ENCODE measurements around the gene EMB. TPM values are rescaled to one million over a fixed set of nuclear protein-coding genes. Genes with fewer than 3 reads are reported as not detected.
"Not testable (repeated sequence)": the region's sequence is repeated elsewhere in the genome, so short reads cannot be mapped to it uniquely, and the experiment has no call there.

Gene EMB
- total and polyA plus RNA-seq, 4 donors = 0.90 to 16.1 (median 2.1) TPM

DNA sequence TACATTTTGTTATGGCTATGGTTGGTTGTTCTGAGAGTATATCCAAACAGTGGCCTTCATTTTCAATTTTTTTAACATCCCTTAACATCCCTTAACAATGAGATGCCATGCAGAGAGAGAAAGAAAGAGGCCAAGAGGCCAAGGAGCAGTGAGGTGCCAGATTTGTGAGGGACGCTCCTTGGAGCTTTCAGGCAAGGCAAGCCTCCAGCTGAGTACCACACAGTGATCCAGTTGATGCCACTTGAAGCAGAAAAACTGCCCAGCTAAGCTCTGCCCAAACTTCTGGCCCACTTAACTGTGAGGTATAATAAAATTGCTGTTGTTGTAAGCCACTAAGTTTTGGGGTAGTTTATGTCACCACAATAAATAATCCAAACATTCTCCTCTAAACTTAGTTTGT lies 22.6 kb upstream of the EMB start (continued):
- TF ChIP-seq REST (IDR thresholded peaks at IDR 0.05) = no peak

DNA sequence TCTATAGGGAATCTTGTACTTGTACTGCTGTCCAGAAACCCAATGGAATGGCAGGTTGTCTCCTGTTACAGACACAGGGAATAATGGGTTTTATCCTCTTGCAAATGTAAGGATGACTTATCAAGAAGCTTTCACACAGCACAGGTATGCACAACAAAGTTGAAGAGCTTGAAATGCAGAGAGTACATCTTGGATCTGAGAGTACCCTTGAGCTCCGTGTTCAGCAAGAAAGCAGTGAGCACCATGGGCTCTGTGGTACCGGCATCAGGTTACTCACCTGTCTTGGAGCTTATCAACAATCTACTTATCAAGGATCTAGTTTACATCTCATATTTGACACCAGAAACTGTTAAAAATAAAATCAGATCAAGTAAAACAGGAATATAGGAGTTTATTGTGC lies 22.0 kb upstream of the EMB start:
- Histone ChIP-seq H3K9ac (ENCODE audit: low read depth in 1 of 2, low read length in 2 of 2) (no peak overlapping the region), H3K9me3 (ENCODE audit: control insufficient read depth in 4 of 4, low read length in 3 of 4) (peaks cover 0 to 1% (median 0%) of the 10 kb centered on the region in 4 donors), H3K27ac (ENCODE audit: low read depth in 1 of 2, low read length in 2 of 2) (no peak overlapping the region), H3K36me3 (ENCODE audit: control insufficient read depth in 4 of 4, insufficient read depth in 3 of 4, low read depth in 1 of 4, low read length in 3 of 4) (no peaks in the 10 kb centered on the region), H3K4me3 (ENCODE audit: low read depth in 1 of 3, low read length in 3 of 3) (no peak overlapping the region), H3K27me3 (ENCODE audit: control insufficient read depth in 4 of 4, insufficient read depth in 4 of 4, low read length in 3 of 4) (no peaks in the 10 kb centered on the region), H3K4me1 (ENCODE audit: control insufficient read depth in 4 of 4, insufficient read depth in 4 of 4, low read length in 3 of 4) (no peaks in the 10 kb centered on the region)
- WGBS = 73% methylated on average over 2 of the region's 2 CpGs
- no peak for DNase-seq (ENCODE audit: low spot score)
- TF ChIP-seq TAF1 (conservative IDR thresholded peaks at IDR 0.05) (no peak), JUND (IDR thresholded peaks at IDR 0.05) (no peak), GABPA (IDR thresholded peaks at IDR 0.05 in 1 of 2, conservative IDR thresholded peaks at IDR 0.05 in 1 of 2) (no peak), RXRA (IDR thresholded peaks at IDR 0.05) (no peak), FOXA2 (IDR thresholded peaks at IDR 0.05) (no peak), FOXA1 (IDR thresholded peaks at IDR 0.05) (no peak), HNF4G (IDR thresholded peaks at IDR 0.05) (no peak), MAX (IDR thresholded peaks at IDR 0.05) (no peak), NR2F2 (IDR thresholded peaks at IDR 0.05) (no peak)
- TF ChIP-seq, protein P1, sequence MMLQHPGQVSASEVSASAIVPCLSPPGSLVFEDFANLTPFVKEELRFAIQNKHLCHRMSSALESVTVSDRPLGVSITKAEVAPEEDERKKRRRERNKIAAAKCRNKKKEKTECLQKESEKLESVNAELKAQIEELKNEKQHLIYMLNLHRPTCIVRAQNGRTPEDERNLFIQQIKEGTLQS (IDR thresholded peaks at IDR 0.05) = no peak
- TF ChIP-seq, protein P2, sequence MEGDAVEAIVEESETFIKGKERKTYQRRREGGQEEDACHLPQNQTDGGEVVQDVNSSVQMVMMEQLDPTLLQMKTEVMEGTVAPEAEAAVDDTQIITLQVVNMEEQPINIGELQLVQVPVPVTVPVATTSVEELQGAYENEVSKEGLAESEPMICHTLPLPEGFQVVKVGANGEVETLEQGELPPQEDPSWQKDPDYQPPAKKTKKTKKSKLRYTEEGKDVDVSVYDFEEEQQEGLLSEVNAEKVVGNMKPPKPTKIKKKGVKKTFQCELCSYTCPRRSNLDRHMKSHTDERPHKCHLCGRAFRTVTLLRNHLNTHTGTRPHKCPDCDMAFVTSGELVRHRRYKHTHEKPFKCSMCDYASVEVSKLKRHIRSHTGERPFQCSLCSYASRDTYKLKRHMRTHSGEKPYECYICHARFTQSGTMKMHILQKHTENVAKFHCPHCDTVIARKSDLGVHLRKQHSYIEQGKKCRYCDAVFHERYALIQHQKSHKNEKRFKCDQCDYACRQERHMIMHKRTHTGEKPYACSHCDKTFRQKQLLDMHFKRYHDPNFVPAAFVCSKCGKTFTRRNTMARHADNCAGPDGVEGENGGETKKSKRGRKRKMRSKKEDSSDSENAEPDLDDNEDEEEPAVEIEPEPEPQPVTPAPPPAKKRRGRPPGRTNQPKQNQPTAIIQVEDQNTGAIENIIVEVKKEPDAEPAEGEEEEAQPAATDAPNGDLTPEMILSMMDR (IDR thresholded peaks at IDR 0.05; ENCODE audit: low read depth, low read length, missing input control) = no peak

DNA sequence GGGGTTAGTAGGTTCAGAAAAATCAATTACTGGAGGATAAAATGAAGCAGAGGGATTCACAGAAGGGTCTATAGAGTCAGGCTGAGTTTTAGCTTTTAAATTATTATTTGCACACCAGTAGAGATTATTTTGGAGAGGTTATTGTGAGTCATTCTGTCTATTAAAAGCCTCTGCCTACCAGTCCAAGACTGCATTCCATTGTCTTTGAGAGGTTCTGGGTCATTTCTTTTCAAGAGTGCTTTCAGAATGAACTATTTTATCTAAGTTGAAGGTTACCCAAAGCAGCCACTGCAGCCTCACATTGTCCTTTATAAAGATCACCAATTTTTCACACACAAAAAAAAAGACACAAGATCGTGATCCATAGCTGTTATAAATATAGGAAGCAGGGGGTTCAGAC lies 21.5 kb upstream of the EMB start:
- DNase-seq (ENCODE audit: low spot score); H3K36me3 ChIP-seq (ENCODE audit: control insufficient read depth in 4 of 4, insufficient read depth in 3 of 4, low read depth in 1 of 4, low read length in 3 of 4); H3K9ac ChIP-seq (ENCODE audit: low read depth in 1 of 2, low read length in 2 of 2); H3K4me1 ChIP-seq (ENCODE audit: control insufficient read depth in 4 of 4, insufficient read depth in 4 of 4, low read length in 3 of 4); H3K27ac ChIP-seq (ENCODE audit: low read depth in 1 of 2, low read length in 2 of 2); H3K4me3 ChIP-seq (ENCODE audit: low read depth in 1 of 3, low read length in 3 of 3); H3K9me3 ChIP-seq (ENCODE audit: control insufficient read depth in 4 of 4, low read length in 3 of 4); H3K27me3 ChIP-seq (ENCODE audit: control insufficient read depth in 4 of 4, insufficient read depth in 4 of 4, low read length in 3 of 4): not testable (repeated sequence)
- WGBS = 56% methylated on average over 1 of the region's 1 CpG

- H3K4me3 ChIP-seq (ENCODE audit: low read depth in 1 of 3, low read length in 3 of 3); H3K27me3 ChIP-seq (ENCODE audit: control insufficient read depth in 4 of 4, insufficient read depth in 4 of 4, low read length in 3 of 4); H3K4me1 ChIP-seq (ENCODE audit: control insufficient read depth in 4 of 4, insufficient read depth in 4 of 4, low read length in 3 of 4); H3K9ac ChIP-seq (ENCODE audit: low read depth in 1 of 2, low read length in 2 of 2); H3K27ac ChIP-seq (ENCODE audit: low read depth in 1 of 2, low read length in 2 of 2); DNase-seq (ENCODE audit: low spot score); H3K36me3 ChIP-seq (ENCODE audit: control insufficient read depth in 4 of 4, insufficient read depth in 3 of 4, low read depth in 1 of 4, low read length in 3 of 4); H3K9me3 ChIP-seq (ENCODE audit: control insufficient read depth in 4 of 4, low read length in 3 of 4): not testable (repeated sequence)
- 78% methylated on average over 9 of the region's 9 CpGs for WGBS
Measured at GRCh38 chr5:50458372-50458771, 17.3 kb upstream of the EMB start.

DNA sequence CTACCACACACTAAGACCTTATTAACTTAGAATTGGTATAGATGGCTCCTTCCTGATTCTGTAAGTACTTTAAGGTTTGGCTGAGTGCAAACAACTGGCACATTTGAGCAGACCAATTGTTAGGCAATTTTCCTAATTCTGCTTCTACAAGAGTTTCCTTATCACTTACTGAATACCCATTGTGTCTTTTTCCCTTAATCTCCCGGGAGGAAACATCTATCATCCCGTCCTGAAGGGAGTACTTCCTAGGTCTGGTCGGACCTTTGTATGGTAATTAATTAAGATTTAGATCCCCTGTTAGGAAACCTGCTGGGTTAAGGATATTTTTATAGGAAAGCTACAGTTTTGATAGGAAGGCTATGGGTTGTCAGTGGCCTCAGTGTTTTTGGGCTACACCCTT lies 8.2 kb upstream of the EMB start:
- H3K27ac ChIP-seq (ENCODE audit: low read depth in 1 of 2, low read length in 2 of 2); DNase-seq (ENCODE audit: low spot score); H3K4me3 ChIP-seq (ENCODE audit: low read depth in 1 of 3, low read length in 3 of 3); H3K9me3 ChIP-seq (ENCODE audit: control insufficient read depth in 4 of 4, low read length in 3 of 4); H3K27me3 ChIP-seq (ENCODE audit: control insufficient read depth in 4 of 4, insufficient read depth in 4 of 4, low read length in 3 of 4); H3K36me3 ChIP-seq (ENCODE audit: control insufficient read depth in 4 of 4, insufficient read depth in 3 of 4, low read depth in 1 of 4, low read length in 3 of 4); H3K4me1 ChIP-seq (ENCODE audit: control insufficient read depth in 4 of 4, insufficient read depth in 4 of 4, low read length in 3 of 4); H3K9ac ChIP-seq (ENCODE audit: low read depth in 1 of 2, low read length in 2 of 2): not testable (repeated sequence)
- WGBS = 31% methylated on average over 3 of the region's 3 CpGs
